PC-9 (cell line): ENCODE results near the gene MRPS25. TPM values are rescaled to one million over a fixed set of nuclear protein-coding genes. Genes with fewer than 3 reads are reported as not detected.

Source experiments
- BruUV-seq: library from RNA; stranded (reverse); fragments of 400-500 nt; replicated peaks from 2 replicates; lab custom pipeline; 2021; lab: Mats Ljungman, UMichigan
- CTCF ChIA-PET: fragments of 300-600 bp; sonication (Branson Sonifier 250); formaldehyde crosslinking; loops from one replicate; lab custom pipeline; 2022; ENCODE audit warnings: antibody characterized with exemption; lab: Charles Lee
- POLR2A ChIA-PET: fragments of 300-600 bp; sonication (Branson Sonifier 250); formaldehyde crosslinking; loops from one replicate; lab custom pipeline; 2022; ENCODE audit warnings: antibody characterized with exemption; ENCODE audit not compliant: unreplicated experiment; lab: Charles Lee
- DNase-seq, 2 experiments: peaks; one replicate each; pipeline versions ENCODE4 v3.0.0 to v3.0.0-alpha.2; 2015 to 2022; ENCODE audit warnings: mixed read lengths in 1 of 2
- H2AFZ ChIP-seq: fragments of 200-600 bp; sonication (generic); 2 replicates; pipeline ENCODE4 v1.8.1; 2017; ENCODE audit warnings: antibody characterized with exemption
- H3F3A ChIP-seq: fragments of 200-600 bp; sonication (generic); 2 replicates; pipeline ENCODE4 v1.8.1; 2017; ENCODE audit warnings: antibody characterized with exemption, mild to moderate bottlenecking, low read depth; ENCODE audit not compliant: insufficient read depth
- H3K27ac ChIP-seq: fragments of 200-600 bp; sonication (generic); 2 replicates; pipeline ENCODE4 v1.6.1; 2016; ENCODE audit warnings: mixed run types
- H3K27me3 ChIP-seq: fragments of 200-600 bp; sonication (generic); 2 replicates; pipeline ENCODE4 v1.6.1; 2016; ENCODE audit warnings: low read depth, mixed run types; ENCODE audit not compliant: insufficient read depth
- H3K36me3 ChIP-seq: fragments of 200-600 bp; sonication (generic); 2 replicates; pipeline ENCODE4 v1.6.1; 2016; ENCODE audit warnings: low read depth, mixed run types
- H3K4me1 ChIP-seq: fragments of 200-600 bp; sonication (generic); replicated peaks from 2 replicates; pipeline ENCODE4 v1.6.1; 2016; ENCODE audit warnings: mixed run types; ENCODE audit not compliant: insufficient read depth
- H3K4me2 ChIP-seq: fragments of 200-600 bp; sonication (generic); 2 replicates; pipeline ENCODE4 v1.6.1; 2017; ENCODE audit warnings: mixed run types
- H3K4me3 ChIP-seq: fragments of 200-600 bp; sonication (generic); 2 replicates; pipeline ENCODE4 v1.6.1; 2016; ENCODE audit warnings: mixed run types
- H3K79me2 ChIP-seq: fragments of 200-600 bp; sonication (generic); 2 replicates; pipeline ENCODE4 v1.6.1; 2017; ENCODE audit warnings: low read depth, mixed run types
- H3K9me2 ChIP-seq: fragments of 200-600 bp; sonication (generic); 2 replicates; pipeline ENCODE4 v1.8.1; 2017; ENCODE audit warnings: mild to moderate bottlenecking; ENCODE audit not compliant: insufficient read depth
- H3K9me3 ChIP-seq: fragments of 200-600 bp; sonication (generic); 2 replicates; pipeline ENCODE4 v1.8.1; 2016; ENCODE audit warnings: low read depth; ENCODE audit not compliant: insufficient read depth
- H4K20me1 ChIP-seq: fragments of 200-600 bp; sonication (generic); 2 replicates; pipeline ENCODE4 v1.8.1; 2017; ENCODE audit not compliant: insufficient read depth
- EZH2 ChIP-seq: fragments of 200-600 bp; sonication (generic); IDR thresholded peaks from 2 replicates; pipeline ENCODE4 v1.8.0; 2017; ENCODE audit warnings: antibody characterized with exemption, low read depth
- intact Hi-C: fragments of 100-400 bp; cut with micrococcal nuclease; formaldehyde crosslinking; loops from one replicate; pipeline ENCODE4 v1.10.0; 2022; ENCODE audit not compliant: unreplicated experiment
- total RNA-seq: library from RNA; stranded (reverse); gene quantifications from 2 replicates; pipeline ENCODE4 v1.2.3, GENCODE V29; 2021
- TF ChIP-seq, protein P1 (sequence below): fragments of 200-600 bp; sonication (generic); conservative IDR thresholded peaks from 2 replicates; pipeline ENCODE4 v1.6.1; 2017; ENCODE audit warnings: mixed run types, antibody characterized with exemption, mild to moderate bottlenecking, moderate library complexity

The MRPS25 gene
- total RNA-seq, 1 experiment from 2014 or later, result 47.8 TPM

DNA sequence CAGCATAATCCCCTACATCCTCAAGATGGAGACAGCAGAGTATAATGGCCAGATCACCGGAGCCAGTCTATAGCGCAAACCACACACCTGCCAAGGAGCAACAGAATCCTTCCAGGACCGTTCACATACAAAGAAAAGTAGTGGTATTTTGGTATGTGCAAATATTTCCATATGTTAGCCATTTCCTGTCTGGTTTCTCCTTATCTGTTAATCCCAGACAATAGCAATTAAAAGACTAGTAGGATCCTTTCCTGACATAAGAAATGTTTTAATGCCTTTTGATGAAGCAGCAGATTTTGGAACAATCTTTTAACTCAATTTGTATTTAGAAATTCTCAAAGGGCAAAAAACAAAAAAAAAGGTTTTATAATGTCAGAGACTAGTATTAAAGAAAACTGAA lies 22.2 kb downstream of the MRPS25 start:
- Histone ChIP-seq H3K27me3 (no peaks in the 10 kb centered on the region), H3K4me1 (no peaks in the 10 kb centered on the region)

DNA sequence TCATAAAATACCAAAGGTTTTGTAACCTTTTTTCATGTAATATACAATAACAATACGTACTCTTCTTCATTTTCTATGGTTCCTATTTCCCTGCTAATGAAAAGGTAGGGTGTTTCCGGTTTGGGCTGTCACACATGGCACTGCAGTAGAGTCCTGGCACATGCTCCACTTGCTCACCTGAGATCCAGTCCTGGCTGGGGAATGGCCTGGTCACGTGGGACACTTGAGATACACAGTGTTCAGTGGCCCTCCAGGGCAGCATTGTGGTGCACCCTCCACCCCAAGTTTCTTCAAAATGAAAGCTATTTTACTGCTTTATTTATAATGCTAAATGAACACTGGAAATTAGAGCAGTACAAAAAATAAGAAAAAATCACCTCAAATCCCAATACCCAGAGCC lies 23.2 kb downstream of the MRPS25 start:
- ChIA-PET POLR2A (no interaction called here), CTCF (no interaction called here)
- H3K4me3 ChIP-seq, result no peak overlapping the region
- TF ChIP-seq EZH2, result no peak
- no peak overlapping the region for H2AFZ ChIP-seq
- H3K9me2 ChIP-seq, result no peaks in the 10 kb centered on the region
- intact Hi-C loops, result no loop called here
- H3K27ac ChIP-seq, result no peak overlapping the region
- DNase-seq, result no peak
- H4K20me1 ChIP-seq, result peaks cover 19% of the 10 kb centered on the region; the same call in 1 of the 2 replicates
- BruUV-seq, result no TSS peak
- H3F3A ChIP-seq, result peaks cover 7% of the 10 kb centered on the region; the same call in 1 of the 2 replicates
- H3K36me3 ChIP-seq, result peaks cover 62% of the 10 kb centered on the region
- H3K4me2 ChIP-seq, result no peak overlapping the region
- no peaks in the 10 kb centered on the region for H3K4me1 ChIP-seq
- H3K27me3 ChIP-seq, result no peaks in the 10 kb centered on the region
- no peaks in the 10 kb centered on the region for H3K79me2 ChIP-seq
- no peaks in the 10 kb centered on the region for H3K9me3 ChIP-seq

More for the DNA sequence above, 22.2 kb downstream of the MRPS25 start:
- H3K9me3 ChIP-seq, result no peaks in the 10 kb centered on the region
- no peak overlapping the region for H3K27ac ChIP-seq
- H3K4me3 ChIP-seq, result no peak overlapping the region
- DNase-seq, result no peak
- no TSS peak for BruUV-seq
- ChIA-PET CTCF (no interaction called here), POLR2A (interaction anchor here (0.5 kb wide), 1 partner anchor 12 kb away, joined by 3 read pairs; no protein-coding TSS in a partner anchor)
- peaks cover 12% of the 10 kb centered on the region; the same call in 1 of the 2 replicates for H3F3A ChIP-seq
- H2AFZ ChIP-seq, result no peak overlapping the region
- TF ChIP-seq, protein P1, sequence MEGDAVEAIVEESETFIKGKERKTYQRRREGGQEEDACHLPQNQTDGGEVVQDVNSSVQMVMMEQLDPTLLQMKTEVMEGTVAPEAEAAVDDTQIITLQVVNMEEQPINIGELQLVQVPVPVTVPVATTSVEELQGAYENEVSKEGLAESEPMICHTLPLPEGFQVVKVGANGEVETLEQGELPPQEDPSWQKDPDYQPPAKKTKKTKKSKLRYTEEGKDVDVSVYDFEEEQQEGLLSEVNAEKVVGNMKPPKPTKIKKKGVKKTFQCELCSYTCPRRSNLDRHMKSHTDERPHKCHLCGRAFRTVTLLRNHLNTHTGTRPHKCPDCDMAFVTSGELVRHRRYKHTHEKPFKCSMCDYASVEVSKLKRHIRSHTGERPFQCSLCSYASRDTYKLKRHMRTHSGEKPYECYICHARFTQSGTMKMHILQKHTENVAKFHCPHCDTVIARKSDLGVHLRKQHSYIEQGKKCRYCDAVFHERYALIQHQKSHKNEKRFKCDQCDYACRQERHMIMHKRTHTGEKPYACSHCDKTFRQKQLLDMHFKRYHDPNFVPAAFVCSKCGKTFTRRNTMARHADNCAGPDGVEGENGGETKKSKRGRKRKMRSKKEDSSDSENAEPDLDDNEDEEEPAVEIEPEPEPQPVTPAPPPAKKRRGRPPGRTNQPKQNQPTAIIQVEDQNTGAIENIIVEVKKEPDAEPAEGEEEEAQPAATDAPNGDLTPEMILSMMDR, result no peak
- TF ChIP-seq EZH2, result no peak
- H3K4me2 ChIP-seq, result no peak overlapping the region
- H3K9me2 ChIP-seq, result no peaks in the 10 kb centered on the region
- H3K79me2 ChIP-seq, result no peaks in the 10 kb centered on the region
- peaks cover 19% of the 10 kb centered on the region for H4K20me1 ChIP-seq
- H3K36me3 ChIP-seq, result peaks cover 65% of the 10 kb centered on the region
- intact Hi-C loops, result no loop called here

DNA sequence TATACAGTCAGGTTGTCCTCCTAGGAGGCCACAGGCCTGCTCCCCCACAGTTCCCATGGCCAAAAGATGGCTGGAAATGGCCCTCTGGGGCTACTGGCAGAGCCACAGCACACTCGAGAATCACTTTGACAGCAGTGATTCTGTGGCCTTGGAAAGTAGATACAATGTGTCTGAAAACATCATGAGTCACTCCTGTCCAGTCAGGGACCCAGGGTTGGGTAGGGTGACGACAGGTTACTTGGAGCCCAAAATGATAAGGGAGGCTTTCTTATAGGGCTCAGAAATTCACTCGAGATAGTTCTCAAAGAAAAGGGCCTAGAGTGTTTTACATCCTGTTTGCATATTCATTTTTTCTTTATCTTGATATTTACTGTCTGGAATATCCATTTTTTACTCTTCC lies 24.3 kb downstream of the MRPS25 start:
- Histone ChIP-seq H2AFZ (no peak overlapping the region), H3K4me3 (no peak overlapping the region), H4K20me1 (peaks cover 15% of the 10 kb centered on the region; the same call in 1 of the 2 replicates), H3K79me2 (no peaks in the 10 kb centered on the region), H3K27me3 (no peaks in the 10 kb centered on the region), H3F3A (peaks cover 7% of the 10 kb centered on the region; the same call in 1 of the 2 replicates), H3K4me1 (no peaks in the 10 kb centered on the region), H3K9me2 (no peaks in the 10 kb centered on the region), H3K4me2 (no peak overlapping the region), H3K27ac (no peak overlapping the region; the same call in 1 of the 2 replicates), H3K36me3 (peaks cover 53% of the 10 kb centered on the region), H3K9me3 (no peaks in the 10 kb centered on the region)
- TF ChIP-seq, protein P1, result no peak
- no peak for TF ChIP-seq EZH2
- BruUV-seq, result no TSS peak
- no peak for DNase-seq
- CTCF ChIA-PET, result no interaction called here
- POLR2A ChIA-PET, result no interaction called here
- intact Hi-C loops, result no loop called here

DNA sequence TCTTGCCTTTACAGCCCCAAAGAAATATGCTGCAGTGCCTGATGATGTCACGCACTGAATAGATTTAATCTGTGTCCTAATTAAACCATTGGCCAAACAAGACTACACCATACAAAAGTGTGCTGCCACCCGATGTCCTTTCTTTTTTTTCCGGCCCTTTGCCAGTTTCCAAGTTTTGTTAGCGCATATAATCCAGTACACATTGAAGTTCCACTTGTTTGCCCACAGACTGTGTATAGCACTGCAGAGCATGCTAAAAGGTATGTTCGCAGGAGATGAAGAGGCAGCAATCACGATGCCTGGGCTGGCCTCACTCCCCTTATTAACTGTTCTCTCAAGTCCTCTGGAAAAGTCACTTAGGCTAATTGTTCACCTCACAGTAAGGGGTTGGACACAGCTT lies 26.8 kb downstream of the MRPS25 start:
- no TSS peak for BruUV-seq

More for the DNA sequence above, 26.8 kb downstream of the MRPS25 start:
- Histone ChIP-seq H3K9me3 (no peaks in the 10 kb centered on the region), H3K4me2 (no peak overlapping the region), H3K4me1 (no peaks in the 10 kb centered on the region), H4K20me1 (peaks cover 4% of the 10 kb centered on the region; the same call in 1 of the 2 replicates), H3F3A (peaks cover 7% of the 10 kb centered on the region; the same call in 1 of the 2 replicates), H2AFZ (no peak overlapping the region), H3K9me2 (no peaks in the 10 kb centered on the region), H3K4me3 (no peak overlapping the region), H3K36me3 (peaks cover 29% of the 10 kb centered on the region), H3K79me2 (no peaks in the 10 kb centered on the region), H3K27me3 (no peaks in the 10 kb centered on the region), H3K27ac (no peak overlapping the region)
- POLR2A ChIA-PET, result no interaction called here
- CTCF ChIA-PET, result no interaction called here
- TF ChIP-seq, protein P1, result no peak
- TF ChIP-seq EZH2, result no peak
- intact Hi-C loops, result no loop called here
- no peak for DNase-seq
